PC-9 (cell line): ENCODE data around the gene ITPR3. TPM values are rescaled to one million over a fixed set of nuclear protein-coding genes. Genes with fewer than 3 reads are reported as not detected.

Experiments used
- BruUV-seq: library from RNA; stranded (reverse); fragments of 400-500 nt; replicated peaks from 2 replicates; lab custom pipeline; 2021; lab: Mats Ljungman, UMichigan
- CTCF ChIA-PET: fragments of 300-600 bp; sonication (Branson Sonifier 250); formaldehyde crosslinking; loops from one replicate; lab custom pipeline; 2022; ENCODE audit warnings: antibody characterized with exemption; lab: Charles Lee
- POLR2A ChIA-PET: fragments of 300-600 bp; sonication (Branson Sonifier 250); formaldehyde crosslinking; loops from one replicate; lab custom pipeline; 2022; ENCODE audit warnings: antibody characterized with exemption; ENCODE audit not compliant: unreplicated experiment; lab: Charles Lee
- DNase-seq, 2 experiments: peaks; one replicate each; pipeline versions ENCODE4 v3.0.0 to v3.0.0-alpha.2; 2015 to 2022; ENCODE audit warnings: mixed read lengths in 1 of 2
- H2AFZ ChIP-seq: fragments of 200-600 bp; sonication (generic); 2 replicates; pipeline ENCODE4 v1.8.1; 2017; ENCODE audit warnings: antibody characterized with exemption
- H3F3A ChIP-seq: fragments of 200-600 bp; sonication (generic); 2 replicates; pipeline ENCODE4 v1.8.1; 2017; ENCODE audit warnings: antibody characterized with exemption, mild to moderate bottlenecking, low read depth; ENCODE audit not compliant: insufficient read depth
- H3K27ac ChIP-seq: fragments of 200-600 bp; sonication (generic); 2 replicates; pipeline ENCODE4 v1.6.1; 2016; ENCODE audit warnings: mixed run types
- H3K27me3 ChIP-seq: fragments of 200-600 bp; sonication (generic); 2 replicates; pipeline ENCODE4 v1.6.1; 2016; ENCODE audit warnings: low read depth, mixed run types; ENCODE audit not compliant: insufficient read depth
- H3K36me3 ChIP-seq: fragments of 200-600 bp; sonication (generic); 2 replicates; pipeline ENCODE4 v1.6.1; 2016; ENCODE audit warnings: low read depth, mixed run types
- H3K4me1 ChIP-seq: fragments of 200-600 bp; sonication (generic); replicated peaks from 2 replicates; pipeline ENCODE4 v1.6.1; 2016; ENCODE audit warnings: mixed run types; ENCODE audit not compliant: insufficient read depth
- H3K4me2 ChIP-seq: fragments of 200-600 bp; sonication (generic); 2 replicates; pipeline ENCODE4 v1.6.1; 2017; ENCODE audit warnings: mixed run types
- H3K4me3 ChIP-seq: fragments of 200-600 bp; sonication (generic); 2 replicates; pipeline ENCODE4 v1.6.1; 2016; ENCODE audit warnings: mixed run types
- H3K79me2 ChIP-seq: fragments of 200-600 bp; sonication (generic); 2 replicates; pipeline ENCODE4 v1.6.1; 2017; ENCODE audit warnings: low read depth, mixed run types
- H3K9me2 ChIP-seq: fragments of 200-600 bp; sonication (generic); 2 replicates; pipeline ENCODE4 v1.8.1; 2017; ENCODE audit warnings: mild to moderate bottlenecking; ENCODE audit not compliant: insufficient read depth
- H3K9me3 ChIP-seq: fragments of 200-600 bp; sonication (generic); 2 replicates; pipeline ENCODE4 v1.8.1; 2016; ENCODE audit warnings: low read depth; ENCODE audit not compliant: insufficient read depth
- H4K20me1 ChIP-seq: fragments of 200-600 bp; sonication (generic); 2 replicates; pipeline ENCODE4 v1.8.1; 2017; ENCODE audit not compliant: insufficient read depth
- CTCF ChIP-seq: fragments of 200-600 bp; sonication (generic); conservative IDR thresholded peaks from 2 replicates; pipeline ENCODE4 v1.6.1; 2017; ENCODE audit warnings: mixed run types, antibody characterized with exemption, mild to moderate bottlenecking, moderate library complexity
- EZH2 ChIP-seq: fragments of 200-600 bp; sonication (generic); IDR thresholded peaks from 2 replicates; pipeline ENCODE4 v1.8.0; 2017; ENCODE audit warnings: antibody characterized with exemption, low read depth
- intact Hi-C: fragments of 100-400 bp; cut with micrococcal nuclease; formaldehyde crosslinking; loops from one replicate; pipeline ENCODE4 v1.10.0; 2022; ENCODE audit not compliant: unreplicated experiment
- total RNA-seq: library from RNA; stranded (reverse); gene quantifications from 2 replicates; pipeline ENCODE4 v1.2.3, GENCODE V29; 2021

The ITPR3 gene
- total RNA-seq, 1 experiment from 2014 or later = 86.9 TPM

GRCh38 chr6:33662318-33662717 lies 41.2 kb downstream of the ITPR3 start:
- Histone ChIP-seq H3K79me2 (no peaks in the 10 kb centered on the region), H2AFZ (no peak overlapping the region), H3K27me3 (no peaks in the 10 kb centered on the region), H4K20me1 (no peaks in the 10 kb centered on the region; the same call in 1 of the 2 replicates), H3K9me2 (no peaks in the 10 kb centered on the region), H3K4me1 (no peaks in the 10 kb centered on the region), H3K36me3 (peaks cover 13% of the 10 kb centered on the region), H3K27ac (no peak overlapping the region), H3K9me3 (no peaks in the 10 kb centered on the region), H3K4me2 (no peak overlapping the region), H3K4me3 (no peak overlapping the region), H3F3A (peaks cover 11% of the 10 kb centered on the region; the same call in 1 of the 2 replicates)
- TF ChIP-seq EZH2 = no peak
- TF ChIP-seq CTCF = no peak
- intact Hi-C loops = no loop called here
- ChIA-PET POLR2A (no interaction called here), CTCF (interaction anchor here (0.7 kb wide), 1 partner anchor 30 kb away, joined by 12 read pairs; no protein-coding TSS in a partner anchor)
- no TSS peak for BruUV-seq
- no peak for DNase-seq

DNA sequence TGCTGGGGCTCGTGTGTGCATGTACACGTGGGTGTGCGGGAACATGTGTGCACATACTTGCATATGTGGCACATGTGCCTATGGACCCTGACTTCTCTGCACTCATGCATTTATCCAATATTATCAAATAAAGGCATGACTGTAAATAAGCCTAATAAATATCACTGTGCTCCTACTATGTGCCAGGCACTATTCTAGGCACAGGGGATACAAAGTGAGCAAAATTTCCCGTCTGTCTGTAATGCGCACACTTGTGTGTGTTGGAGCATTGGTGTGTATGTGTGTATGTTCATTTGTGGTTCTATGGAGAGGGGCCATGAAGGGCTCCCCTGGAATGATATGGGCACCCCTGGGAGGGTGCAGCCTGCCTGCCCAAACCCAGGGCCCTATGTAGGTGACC lies 41.9 kb downstream of the ITPR3 start:
- Histone ChIP-seq H3K27ac (no peak overlapping the region), H2AFZ (no peak overlapping the region), H4K20me1 (no peaks in the 10 kb centered on the region; the same call in 1 of the 2 replicates), H3K9me2 (no peaks in the 10 kb centered on the region), H3K4me2 (no peak overlapping the region), H3K27me3 (no peaks in the 10 kb centered on the region), H3K4me3 (no peak overlapping the region), H3K36me3 (peaks cover 11% of the 10 kb centered on the region), H3K79me2 (no peaks in the 10 kb centered on the region), H3K9me3 (no peaks in the 10 kb centered on the region), H3K4me1 (no peaks in the 10 kb centered on the region), H3F3A (peaks cover 18% of the 10 kb centered on the region; the same call in 1 of the 2 replicates)
- TF ChIP-seq EZH2 (no peak), CTCF (no peak)
- ChIA-PET CTCF (interaction anchor here (0.6 kb wide), 1 partner anchor 21 kb away, joined by 3 read pairs; no protein-coding TSS in a partner anchor), POLR2A (no interaction called here)
- BruUV-seq = no TSS peak
- intact Hi-C loops = no loop called here
- DNase-seq = no peak

DNA sequence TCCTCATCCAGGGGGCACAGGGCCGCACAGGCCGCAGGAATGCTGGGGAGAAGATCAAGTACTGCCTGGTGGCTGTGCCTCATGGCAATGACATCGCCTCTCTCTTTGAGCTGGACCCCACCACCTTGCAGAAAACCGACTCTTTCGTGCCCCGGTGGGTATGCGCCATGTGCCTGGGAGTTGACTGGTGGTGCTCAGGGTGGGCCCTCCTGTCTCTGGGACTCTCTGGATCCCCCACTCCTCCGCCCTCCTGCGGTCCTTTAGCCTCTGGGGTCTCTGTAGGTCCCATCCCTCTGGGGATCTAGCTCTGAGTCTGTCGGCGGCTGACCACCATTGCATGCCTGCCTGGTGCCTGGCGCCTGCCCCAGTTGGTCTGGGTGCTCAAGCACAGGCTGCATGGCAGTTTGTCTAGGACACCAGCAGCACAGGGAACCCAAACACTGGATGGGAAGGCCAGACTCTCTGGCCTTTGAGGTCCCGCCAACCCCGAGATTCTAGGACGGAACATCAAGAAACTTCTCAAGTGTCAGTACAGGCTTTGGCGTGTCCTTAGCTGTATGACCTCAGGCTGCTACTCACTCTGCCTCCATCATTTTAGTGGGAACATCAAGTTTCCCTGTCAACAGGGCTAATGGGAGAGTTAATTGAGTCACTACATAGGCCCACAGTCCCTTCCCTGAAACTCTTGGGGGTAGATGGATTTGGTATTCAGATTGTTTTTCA lies 42.8 kb downstream of the ITPR3 start:
- Histone ChIP-seq H3K27me3 (no peaks in the 10 kb centered on the region), H3K36me3 (0 out of 2 replicates have a peak, but pooled peaks cover 7% of the 10 kb centered on the region), H4K20me1 (no peaks in the 10 kb centered on the region), H3K79me2 (no peaks in the 10 kb centered on the region), H3K27ac (no peak overlapping the region), H2AFZ (no peak overlapping the region), H3K9me2 (no peaks in the 10 kb centered on the region), H3F3A (peaks cover 27% of the 10 kb centered on the region; the same call in 1 of the 2 replicates), H3K4me3 (no peak overlapping the region), H3K4me1 (peaks cover 6% of the 10 kb centered on the region), H3K9me3 (no peaks in the 10 kb centered on the region), H3K4me2 (no peak overlapping the region)
- TF ChIP-seq EZH2 (no peak), CTCF (no peak)
- no peak for DNase-seq
- intact Hi-C loops = no loop called here
- BruUV-seq = no TSS peak
- ChIA-PET POLR2A (no interaction called here), CTCF (interaction anchor here (0.6 kb wide), 1 partner anchor 21 kb away, joined by 3 read pairs; no protein-coding TSS in a partner anchor)
